ENCODE data around the gene LRG1.

LRG1 gene

DNA sequence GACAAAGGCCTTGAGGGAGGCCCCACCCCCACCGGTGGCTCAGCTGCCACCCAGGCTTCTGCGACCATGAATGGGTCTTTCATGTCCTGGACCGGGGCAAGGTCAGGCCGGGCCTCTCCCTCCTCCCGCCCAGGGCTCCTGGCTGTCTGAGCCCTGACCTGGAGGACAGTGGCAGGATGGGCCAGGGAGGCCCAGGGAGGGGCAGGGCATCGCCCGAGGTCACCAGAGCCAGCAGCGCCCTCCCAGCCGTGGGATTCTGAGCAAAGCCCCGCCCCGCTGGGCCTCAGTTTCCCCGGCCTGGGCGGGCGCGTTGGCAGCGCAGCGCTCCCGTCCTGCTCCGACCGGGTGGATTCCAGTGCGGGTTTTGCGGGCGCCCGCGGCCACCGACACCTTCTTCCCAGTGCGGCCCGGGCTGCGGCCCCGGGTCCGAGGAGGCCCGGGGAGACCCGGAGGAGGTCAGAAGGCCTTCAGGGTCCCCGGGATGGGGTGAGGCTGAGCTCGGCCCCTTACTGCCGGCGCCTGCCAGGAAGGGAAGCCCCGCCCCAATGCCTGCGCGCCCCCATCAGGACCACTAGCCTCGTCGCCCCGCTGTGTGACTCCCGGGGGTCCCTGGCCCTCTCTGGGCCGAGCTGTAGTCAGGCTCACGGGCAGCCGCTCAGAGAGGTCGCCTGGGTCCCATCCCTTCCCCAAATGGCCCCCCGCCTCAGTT lies 44.3 kb upstream of the LRG1 start (continued):
- TF ChIP-seq, protein P1, sequence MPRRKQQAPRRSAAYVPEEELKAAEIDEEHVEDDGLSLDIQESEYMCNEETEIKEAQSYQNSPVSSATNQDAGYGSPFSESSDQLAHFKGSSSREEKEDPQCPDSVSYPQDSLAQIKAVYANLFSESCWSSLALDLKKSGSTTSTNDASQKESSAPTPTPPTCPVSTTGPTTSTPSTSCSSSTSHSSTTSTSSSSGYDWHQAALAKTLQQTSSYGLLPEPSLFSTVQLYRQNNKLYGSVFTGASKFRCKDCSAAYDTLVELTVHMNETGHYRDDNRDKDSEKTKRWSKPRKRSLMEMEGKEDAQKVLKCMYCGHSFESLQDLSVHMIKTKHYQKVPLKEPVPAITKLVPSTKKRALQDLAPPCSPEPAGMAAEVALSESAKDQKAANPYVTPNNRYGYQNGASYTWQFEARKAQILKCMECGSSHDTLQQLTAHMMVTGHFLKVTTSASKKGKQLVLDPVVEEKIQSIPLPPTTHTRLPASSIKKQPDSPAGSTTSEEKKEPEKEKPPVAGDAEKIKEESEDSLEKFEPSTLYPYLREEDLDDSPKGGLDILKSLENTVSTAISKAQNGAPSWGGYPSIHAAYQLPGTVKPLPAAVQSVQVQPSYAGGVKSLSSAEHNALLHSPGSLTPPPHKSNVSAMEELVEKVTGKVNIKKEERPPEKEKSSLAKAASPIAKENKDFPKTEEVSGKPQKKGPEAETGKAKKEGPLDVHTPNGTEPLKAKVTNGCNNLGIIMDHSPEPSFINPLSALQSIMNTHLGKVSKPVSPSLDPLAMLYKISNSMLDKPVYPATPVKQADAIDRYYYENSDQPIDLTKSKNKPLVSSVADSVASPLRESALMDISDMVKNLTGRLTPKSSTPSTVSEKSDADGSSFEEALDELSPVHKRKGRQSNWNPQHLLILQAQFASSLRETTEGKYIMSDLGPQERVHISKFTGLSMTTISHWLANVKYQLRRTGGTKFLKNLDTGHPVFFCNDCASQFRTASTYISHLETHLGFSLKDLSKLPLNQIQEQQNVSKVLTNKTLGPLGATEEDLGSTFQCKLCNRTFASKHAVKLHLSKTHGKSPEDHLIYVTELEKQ (tag by site-specific recombination; IDR thresholded peaks at IDR 0.05; ENCODE audit: borderline replicate concordance), result no peak
- TF ChIP-seq YY2 (tag by site-specific recombination; IDR thresholded peaks at IDR 0.05) (peak; percentile 19; the same call in 1 of the 2 replicates), ZNF610 (tag by site-specific recombination; IDR thresholded peaks at IDR 0.05; ENCODE audit: borderline replicate concordance) (no peak), ZNF621 (tag by site-specific recombination; IDR thresholded peaks at IDR 0.05) (no peak), ZBTB20 (tag by site-specific recombination; IDR thresholded peaks at IDR 0.05) (peak; percentile 34; the same call in 1 of the 2 replicates), OSR2 (tag by site-specific recombination; IDR thresholded peaks at IDR 0.05) (no peak), GLI2 (tag by site-specific recombination; IDR thresholded peaks at IDR 0.05; ENCODE audit: borderline replicate concordance, low read depth) (no peak), ZNF350 (tag by site-specific recombination; IDR thresholded peaks at IDR 0.05) (no peak), KLF10 (tag by site-specific recombination; IDR thresholded peaks at IDR 0.05) (no peak), TRIM28 (IDR thresholded peaks at IDR 0.05; ENCODE audit: borderline replicate concordance, low read length) (no peak), ZBTB7A (tag by site-specific recombination; IDR thresholded peaks at IDR 0.05; ENCODE audit: low read depth) (0 out of 2 replicates have a peak, but pooled peaks have one; percentile 12), MEIS1 (CRISPR knock-in tag; IDR thresholded peaks at IDR 0.05; ENCODE audit: borderline replicate concordance) (no peak), ZNF394 (tag by site-specific recombination; IDR thresholded peaks at IDR 0.05; ENCODE audit: borderline replicate concordance) (no peak), SALL2 (tag by site-specific recombination; IDR thresholded peaks at IDR 0.05; ENCODE audit: borderline replicate concordance) (no peak), ZBTB8A (tag by site-specific recombination; IDR thresholded peaks at IDR 0.05) (no peak; the same call in 1 of the 2 replicates), ZSCAN30 (tag by site-specific recombination; IDR thresholded peaks at IDR 0.05) (peak; percentile 71; the same call in 1 of the 2 replicates), MYNN (tag by site-specific recombination; IDR thresholded peaks at IDR 0.05; ENCODE audit: borderline replicate concordance) (no peak), ZBTB17 (tag by site-specific recombination; IDR thresholded peaks at IDR 0.05) (no peak), ZNF623 (tag by site-specific recombination; IDR thresholded peaks at IDR 0.05) (no peak), GLIS2 (tag by site-specific recombination; IDR thresholded peaks at IDR 0.05) (peak; percentile 80), ZNF677 (tag by site-specific recombination; IDR thresholded peaks at IDR 0.05) (no peak), ZBTB21 (tag by site-specific recombination; IDR thresholded peaks at IDR 0.05) (no peak), IKZF3 (tag by site-specific recombination; IDR thresholded peaks at IDR 0.05) (0 out of 2 replicates have a peak, but pooled peaks have one; percentile 5), ZNF830 (tag by site-specific recombination; IDR thresholded peaks at IDR 0.05; ENCODE audit: low read depth) (no peak), PRDM1 (tag by site-specific recombination; IDR thresholded peaks at IDR 0.05) (no peak), ZNF214 (tag by site-specific recombination; IDR thresholded peaks at IDR 0.05; ENCODE audit: borderline replicate concordance) (no peak)
- TF ChIP-seq, protein P2, sequence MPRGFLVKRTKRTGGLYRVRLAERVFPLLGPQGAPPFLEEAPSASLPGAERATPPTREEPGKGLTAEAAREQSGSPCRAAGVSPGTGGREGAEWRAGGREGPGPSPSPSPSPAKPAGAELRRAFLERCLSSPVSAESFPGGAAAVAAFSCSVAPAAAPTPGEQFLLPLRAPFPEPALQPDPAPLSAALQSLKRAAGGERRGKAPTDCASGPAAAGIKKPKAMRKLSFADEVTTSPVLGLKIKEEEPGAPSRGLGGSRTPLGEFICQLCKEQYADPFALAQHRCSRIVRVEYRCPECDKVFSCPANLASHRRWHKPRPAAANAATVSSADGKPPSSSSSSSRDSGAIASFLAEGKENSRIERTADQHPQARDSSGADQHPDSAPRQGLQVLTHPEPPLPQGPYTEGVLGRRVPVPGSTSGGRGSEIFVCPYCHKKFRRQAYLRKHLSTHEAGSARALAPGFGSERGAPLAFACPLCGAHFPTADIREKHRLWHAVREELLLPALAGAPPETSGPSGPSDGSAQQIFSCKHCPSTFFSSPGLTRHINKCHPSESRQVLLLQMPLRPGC (tag by site-specific recombination; IDR thresholded peaks at IDR 0.05), result 0 out of 2 replicates have a peak, but pooled peaks have one; percentile 17
- TF ChIP-seq, protein P3, sequence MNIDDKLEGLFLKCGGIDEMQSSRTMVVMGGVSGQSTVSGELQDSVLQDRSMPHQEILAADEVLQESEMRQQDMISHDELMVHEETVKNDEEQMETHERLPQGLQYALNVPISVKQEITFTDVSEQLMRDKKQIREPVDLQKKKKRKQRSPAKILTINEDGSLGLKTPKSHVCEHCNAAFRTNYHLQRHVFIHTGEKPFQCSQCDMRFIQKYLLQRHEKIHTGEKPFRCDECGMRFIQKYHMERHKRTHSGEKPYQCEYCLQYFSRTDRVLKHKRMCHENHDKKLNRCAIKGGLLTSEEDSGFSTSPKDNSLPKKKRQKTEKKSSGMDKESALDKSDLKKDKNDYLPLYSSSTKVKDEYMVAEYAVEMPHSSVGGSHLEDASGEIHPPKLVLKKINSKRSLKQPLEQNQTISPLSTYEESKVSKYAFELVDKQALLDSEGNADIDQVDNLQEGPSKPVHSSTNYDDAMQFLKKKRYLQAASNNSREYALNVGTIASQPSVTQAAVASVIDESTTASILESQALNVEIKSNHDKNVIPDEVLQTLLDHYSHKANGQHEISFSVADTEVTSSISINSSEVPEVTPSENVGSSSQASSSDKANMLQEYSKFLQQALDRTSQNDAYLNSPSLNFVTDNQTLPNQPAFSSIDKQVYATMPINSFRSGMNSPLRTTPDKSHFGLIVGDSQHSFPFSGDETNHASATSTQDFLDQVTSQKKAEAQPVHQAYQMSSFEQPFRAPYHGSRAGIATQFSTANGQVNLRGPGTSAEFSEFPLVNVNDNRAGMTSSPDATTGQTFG (tag by site-specific recombination; IDR thresholded peaks at IDR 0.05; ENCODE audit: borderline replicate concordance), result no peak
- TF ChIP-seq, protein P4, sequence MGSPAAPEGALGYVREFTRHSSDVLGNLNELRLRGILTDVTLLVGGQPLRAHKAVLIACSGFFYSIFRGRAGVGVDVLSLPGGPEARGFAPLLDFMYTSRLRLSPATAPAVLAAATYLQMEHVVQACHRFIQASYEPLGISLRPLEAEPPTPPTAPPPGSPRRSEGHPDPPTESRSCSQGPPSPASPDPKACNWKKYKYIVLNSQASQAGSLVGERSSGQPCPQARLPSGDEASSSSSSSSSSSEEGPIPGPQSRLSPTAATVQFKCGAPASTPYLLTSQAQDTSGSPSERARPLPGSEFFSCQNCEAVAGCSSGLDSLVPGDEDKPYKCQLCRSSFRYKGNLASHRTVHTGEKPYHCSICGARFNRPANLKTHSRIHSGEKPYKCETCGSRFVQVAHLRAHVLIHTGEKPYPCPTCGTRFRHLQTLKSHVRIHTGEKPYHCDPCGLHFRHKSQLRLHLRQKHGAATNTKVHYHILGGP (tag by site-specific recombination; IDR thresholded peaks at IDR 0.05), result no peak
- TF ChIP-seq, protein P5, sequence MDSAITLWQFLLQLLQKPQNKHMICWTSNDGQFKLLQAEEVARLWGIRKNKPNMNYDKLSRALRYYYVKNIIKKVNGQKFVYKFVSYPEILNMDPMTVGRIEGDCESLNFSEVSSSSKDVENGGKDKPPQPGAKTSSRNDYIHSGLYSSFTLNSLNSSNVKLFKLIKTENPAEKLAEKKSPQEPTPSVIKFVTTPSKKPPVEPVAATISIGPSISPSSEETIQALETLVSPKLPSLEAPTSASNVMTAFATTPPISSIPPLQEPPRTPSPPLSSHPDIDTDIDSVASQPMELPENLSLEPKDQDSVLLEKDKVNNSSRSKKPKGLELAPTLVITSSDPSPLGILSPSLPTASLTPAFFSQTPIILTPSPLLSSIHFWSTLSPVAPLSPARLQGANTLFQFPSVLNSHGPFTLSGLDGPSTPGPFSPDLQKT (IDR thresholded peaks at IDR 0.05; ENCODE audit: borderline replicate concordance, low read depth, low read length), result no peak
